Measurements from ENCODE around the gene CA14. TPM values are rescaled to one million over a fixed set of nuclear protein-coding genes. Genes with fewer than 3 reads are reported as not detected.
"Not testable (repeated sequence)": the region's sequence is repeated elsewhere in the genome, so short reads cannot be mapped to it uniquely, and the experiment has no call there.

Gene CA14
- not detected in 2 replicates for total RNA-seq (2014; rRNA removed)
- Bru-seq, nascent RNA: percentile 15 among the genes with signal in this experiment
- percentile 20 among the genes with signal in this experiment for BruChase-seq, experiment 1, labeled RNA remaining after a 6-hour chase
- BruChase-seq, experiment 2, labeled RNA remaining after a 2-hour chase: percentile 11 among the genes with signal in this experiment
- long read RNA-seq, partial matches to known transcripts: 1 of 2 reads
- long read RNA-seq, other reads (novel, unspliced or antisense): 1 of 2 reads

GRCh38 chr1:150257624-150258585 lies at the start of gene CA14:
TSS of gene CA14 (plus strand) at chr1:150257774. CDS start at chr1:150258129, 355 bp downstream.
- H3K4me2 ChIP-seq (ENCODE audit: low read length): peak within 1 kb of the TSS; percentile 89; the same call in 1 of the 2 replicates
- no peak for ATAC-seq
- H3K27ac ChIP-seq (ENCODE audit: low read length): no peak within 1 kb of the TSS
- no peak within 1 kb of the TSS for H3K4me3 ChIP-seq (ENCODE audit: low read length)
- ChIA-PET CTCF (no interaction called here), POLR2A (ENCODE audit: unreplicated experiment) (no interaction called here)
- H3K79me2 ChIP-seq (ENCODE audit: low read length): no peaks in the 10 kb centered on the region
- H3K9ac ChIP-seq (ENCODE audit: low read length): no peak within 1 kb of the TSS
- peak within 1 kb of the TSS; percentile 83; the same call in 1 of the 2 replicates for H2AFZ ChIP-seq (ENCODE audit: low read length)
- no peaks in the 10 kb centered on the region for H3K27me3 ChIP-seq (ENCODE audit: low read length)
- peaks cover 2% of the 10 kb centered on the region for H3F3A ChIP-seq (ENCODE audit: low read length, unreplicated experiment)
- no peak for TF ChIP-seq EZH2 (IDR thresholded peaks at IDR 0.05; ENCODE audit: low read length, unreplicated experiment)
- H4K20me1 ChIP-seq (ENCODE audit: low read length): no peaks in the 10 kb centered on the region
- H3K36me3 ChIP-seq (ENCODE audit: low read depth, low read length): no peaks in the 10 kb centered on the region
- intact Hi-C loops (cut with micrococcal nuclease): loop anchor here (10.0 kb wide), 2 partner anchors 207 to 277 kb away; no protein-coding TSS in a partner anchor
- no peaks in the 10 kb centered on the region for H3K9me3 ChIP-seq (ENCODE audit: low read length)
- no peak for DNase-seq
- BruUV-seq (replicated peaks): no TSS peak
- no peaks in the 10 kb centered on the region for H3K9me2 ChIP-seq (replicated peaks; ENCODE audit: low read length)
- peaks cover 47% of the 10 kb centered on the region for H3K4me1 ChIP-seq (ENCODE audit: insufficient read depth, low read length)

- H3K4me3 ChIP-seq (ENCODE audit: low read length); H3K27ac ChIP-seq (ENCODE audit: low read length); H2AFZ ChIP-seq (ENCODE audit: low read length); ATAC-seq; H3K9me3 ChIP-seq (ENCODE audit: low read length); intact Hi-C loops (cut with micrococcal nuclease); H3K9ac ChIP-seq (ENCODE audit: low read length); POLR2A ChIA-PET (ENCODE audit: unreplicated experiment); H3K4me2 ChIP-seq (ENCODE audit: low read length); H3K4me1 ChIP-seq (ENCODE audit: insufficient read depth, low read length); H3K27me3 ChIP-seq (ENCODE audit: low read length); H3F3A ChIP-seq (ENCODE audit: low read length, unreplicated experiment); H3K9me2 ChIP-seq (replicated peaks; ENCODE audit: low read length); H3K36me3 ChIP-seq (ENCODE audit: low read depth, low read length); CTCF ChIA-PET; BruUV-seq (replicated peaks); H3K79me2 ChIP-seq (ENCODE audit: low read length); H4K20me1 ChIP-seq (ENCODE audit: low read length); DNase-seq: not testable (repeated sequence)
These were observed 49.1 kb upstream of the CA14 start for GRCh38 chr1:150208460-150208859.

GRCh38 chr1:150210091-150210490 lies 47.5 kb upstream of the CA14 start:
- intact Hi-C loops (cut with micrococcal nuclease): no loop called here
- CTCF ChIA-PET: no interaction called here

More at GRCh38 chr1:150210091-150210490, 47.5 kb upstream of the CA14 start:
- POLR2A ChIA-PET (ENCODE audit: unreplicated experiment): no interaction called here
- H3K4me2 ChIP-seq (ENCODE audit: low read length): no peak overlapping the region
- H3K36me3 ChIP-seq (ENCODE audit: low read depth, low read length): no peaks in the 10 kb centered on the region
- no peaks in the 10 kb centered on the region for H4K20me1 ChIP-seq (ENCODE audit: low read length)
- no peaks in the 10 kb centered on the region for H3K9me3 ChIP-seq (ENCODE audit: low read length)
- no peaks in the 10 kb centered on the region for H3K79me2 ChIP-seq (ENCODE audit: low read length)
- no peak overlapping the region for H3K27ac ChIP-seq (ENCODE audit: low read length)
- TF ChIP-seq EZH2phosphoT487 (IDR thresholded peaks at IDR 0.05; ENCODE audit: borderline replicate concordance, low read length): no peak
- TF ChIP-seq EZH2 (IDR thresholded peaks at IDR 0.05; ENCODE audit: low read length, unreplicated experiment): no peak
- no peak for TF ChIP-seq CTCF (conservative IDR thresholded peaks at IDR 0.05; ENCODE audit: low read depth, low read length)
- no peaks in the 10 kb centered on the region for H3K9me2 ChIP-seq (replicated peaks; ENCODE audit: low read length)
- no peak for DNase-seq
- no peaks in the 10 kb centered on the region for H3F3A ChIP-seq (ENCODE audit: low read length, unreplicated experiment)
- no peak overlapping the region for H3K4me3 ChIP-seq (ENCODE audit: low read length)
- no peak overlapping the region for H3K9ac ChIP-seq (ENCODE audit: low read length)
- no TSS peak for BruUV-seq (replicated peaks)
- H2AFZ ChIP-seq (ENCODE audit: low read length): no peak overlapping the region
- H3K4me1 ChIP-seq (ENCODE audit: insufficient read depth, low read length): no peaks in the 10 kb centered on the region
- no peak for ATAC-seq
- H3K27me3 ChIP-seq (ENCODE audit: low read length): no peaks in the 10 kb centered on the region
